Measurements from ENCODE around the gene SOX5. TPM values are rescaled to one million over a fixed set of nuclear protein-coding genes. Genes with fewer than 3 reads are reported as not detected.
"Not testable (repeated sequence)": the region's sequence is repeated elsewhere in the genome, so short reads cannot be mapped to it uniquely, and the experiment has no call there.

The SOX5 gene
- polyA plus RNA-seq, 4 donors: 6.7 to 8.3 (median 7.2) TPM

DNA sequence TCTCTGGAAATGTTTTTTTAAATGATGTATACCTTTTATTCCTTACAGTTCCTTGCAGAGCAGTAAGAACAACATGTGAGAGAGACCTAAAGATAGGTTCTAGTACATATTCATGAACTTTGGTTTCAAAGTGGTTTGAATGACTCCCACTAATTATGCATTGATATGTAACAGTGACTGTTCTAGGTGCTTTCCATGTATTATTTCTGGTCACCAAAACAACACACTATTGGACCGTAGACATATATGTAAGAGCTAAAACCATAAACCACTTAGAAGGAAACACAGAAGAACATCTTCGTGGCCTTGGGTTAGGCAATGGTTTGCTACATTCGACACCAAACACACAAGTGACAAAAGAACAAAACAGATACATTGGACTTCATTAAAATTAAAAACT is 37.9 kb downstream of the SOX5 start:
- DNase-seq (ENCODE audit: low read depth in 4 of 4, low spot score in 3 of 4): no peak

DNA sequence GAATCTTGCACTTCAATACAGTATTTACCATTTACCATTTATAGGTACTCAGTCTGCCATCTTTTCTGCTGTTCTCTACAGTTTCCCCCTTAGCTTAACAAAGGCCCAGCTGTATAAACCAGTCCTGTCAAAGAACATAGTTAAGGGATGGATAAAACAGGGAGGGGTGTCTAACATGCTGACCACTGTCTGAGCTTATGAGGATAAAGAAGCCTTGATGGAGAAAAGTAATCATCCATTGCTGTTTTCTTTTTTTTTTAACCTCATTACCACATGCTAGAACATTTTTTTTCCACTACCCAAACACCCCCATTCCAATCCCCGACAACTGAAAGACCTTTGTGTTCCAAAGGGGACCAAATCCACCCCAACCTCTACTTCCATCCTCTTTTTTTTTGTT is 39.9 kb downstream of the SOX5 start:
- DNase-seq (ENCODE audit: low read depth in 4 of 4, low spot score in 3 of 4): no peak

DNA sequence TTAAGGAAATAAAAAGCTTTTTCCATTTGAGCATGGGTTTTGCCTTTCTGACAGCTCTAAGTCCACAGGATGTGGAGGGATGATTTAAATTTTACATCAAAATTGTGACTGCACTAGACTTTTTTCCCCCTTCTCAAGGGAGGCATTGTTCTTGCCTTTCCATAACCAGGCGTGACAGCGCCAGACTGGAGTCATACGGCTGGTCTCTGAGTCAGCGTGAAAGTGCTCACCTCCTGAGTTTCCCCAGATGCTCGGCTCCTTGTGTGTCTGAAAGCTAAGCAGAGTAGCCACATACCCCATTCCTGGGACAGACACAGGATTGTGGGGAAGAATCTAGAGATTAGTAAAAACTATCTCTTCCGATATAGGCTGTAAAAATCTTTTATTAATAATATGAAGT is 43.1 kb downstream of the SOX5 start:
- no peak for DNase-seq (ENCODE audit: low read depth in 4 of 4, low spot score in 3 of 4)

DNA sequence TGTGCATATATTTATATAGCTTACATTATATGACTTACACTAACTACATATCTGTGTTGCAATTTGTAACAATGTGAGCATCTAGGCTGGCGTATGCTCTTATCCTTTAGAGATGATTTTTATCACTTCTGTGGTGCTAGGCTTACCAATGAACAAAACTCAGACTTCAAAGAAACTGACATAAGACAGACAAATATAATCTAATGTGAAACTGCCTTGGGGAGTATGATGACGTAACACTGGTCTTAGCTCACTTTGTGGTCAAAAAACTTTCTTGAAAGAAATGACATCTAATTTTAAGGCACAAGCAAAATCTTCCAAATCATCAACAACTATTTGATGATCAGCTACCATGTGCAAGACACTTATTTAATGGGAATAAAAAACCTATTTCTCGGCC is 50.0 kb downstream of the SOX5 start:
- DNase-seq (ENCODE audit: low read depth in 4 of 4, low spot score in 3 of 4): no peak

DNA sequence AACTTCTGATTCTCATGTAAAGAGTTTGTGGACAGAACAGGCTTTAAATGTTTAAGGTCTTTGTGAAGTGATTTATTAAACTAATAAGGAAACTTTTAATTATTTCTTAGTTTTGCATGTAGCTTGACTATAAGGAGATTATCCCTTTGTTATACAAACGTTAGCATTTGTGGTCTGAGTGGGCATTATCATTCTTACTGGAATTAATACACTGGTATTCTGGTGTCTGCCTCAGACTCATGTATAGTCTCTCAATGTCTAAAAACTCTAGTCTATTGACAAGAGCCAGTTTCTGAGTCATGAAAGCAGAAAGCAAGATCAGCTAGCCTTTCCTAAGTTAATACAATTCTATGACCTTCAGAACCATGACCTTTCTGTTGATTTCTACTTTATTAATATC is 51.3 kb downstream of the SOX5 start:
- no peak for DNase-seq (ENCODE audit: low read depth in 4 of 4, low spot score in 3 of 4)

DNA sequence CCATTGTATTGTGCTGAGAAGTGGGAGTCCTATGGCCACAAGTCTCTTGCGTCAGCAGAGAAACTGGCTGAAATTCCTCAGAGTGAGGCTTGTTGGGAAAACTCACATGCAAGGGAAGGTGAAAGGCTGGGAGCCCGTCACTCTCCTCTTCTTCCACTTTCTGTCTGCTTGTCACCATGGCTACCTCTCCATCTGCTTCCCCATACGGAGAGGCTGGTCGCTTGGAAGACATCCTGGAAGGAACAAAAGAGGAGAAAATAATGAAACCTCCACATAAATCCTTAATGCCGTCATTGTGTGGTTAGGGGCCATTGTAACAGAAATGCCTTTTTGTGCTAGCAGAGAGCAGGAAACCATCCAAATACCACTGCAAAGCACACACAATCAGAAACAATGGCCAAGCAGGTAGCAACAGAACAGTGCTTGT is 53.7 kb downstream of the SOX5 start:
- no peak for DNase-seq (ENCODE audit: low read depth in 4 of 4, low spot score in 3 of 4)

DNA sequence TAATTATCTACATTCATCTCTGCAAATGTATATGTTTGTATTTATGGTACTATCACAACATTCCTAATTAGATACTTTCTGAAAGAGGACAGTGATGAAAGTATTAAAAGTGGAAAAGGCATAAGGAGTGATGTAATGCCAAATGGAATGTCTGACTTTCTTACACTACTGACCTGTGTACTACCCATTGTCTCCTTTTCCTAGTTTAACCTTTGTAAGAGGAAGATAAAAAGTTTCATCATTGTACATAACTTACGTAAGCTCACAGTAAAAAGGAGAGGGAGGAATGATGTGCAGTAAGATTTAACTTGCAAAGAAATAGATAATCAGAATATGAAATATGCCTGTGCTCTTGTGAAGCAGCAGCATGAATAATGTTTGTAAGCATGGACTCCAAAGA is 55.9 kb downstream of the SOX5 start:
- DNase-seq (ENCODE audit: low read depth in 4 of 4, low spot score in 3 of 4): no peak

DNA sequence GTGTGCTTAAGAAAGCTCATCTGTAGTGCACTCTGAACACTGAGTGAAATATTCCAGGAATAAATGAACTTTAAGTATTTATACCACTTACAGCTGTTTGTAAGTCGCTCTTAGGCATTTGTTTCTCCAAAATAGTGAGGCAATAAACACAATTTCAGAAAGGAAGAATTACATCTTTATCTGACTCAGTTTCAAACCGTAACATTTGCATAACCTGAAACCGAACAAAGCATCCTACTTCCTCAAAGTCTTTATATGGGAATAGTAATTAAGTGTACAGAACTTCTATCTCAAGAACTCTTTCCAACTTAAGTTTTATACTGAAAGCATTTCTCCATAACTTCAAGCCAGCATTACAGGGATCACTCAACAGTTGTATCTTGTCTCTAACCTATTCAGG is 58.4 kb downstream of the SOX5 start:
- DNase-seq (ENCODE audit: low read depth in 4 of 4, low spot score in 3 of 4): no peak

DNA sequence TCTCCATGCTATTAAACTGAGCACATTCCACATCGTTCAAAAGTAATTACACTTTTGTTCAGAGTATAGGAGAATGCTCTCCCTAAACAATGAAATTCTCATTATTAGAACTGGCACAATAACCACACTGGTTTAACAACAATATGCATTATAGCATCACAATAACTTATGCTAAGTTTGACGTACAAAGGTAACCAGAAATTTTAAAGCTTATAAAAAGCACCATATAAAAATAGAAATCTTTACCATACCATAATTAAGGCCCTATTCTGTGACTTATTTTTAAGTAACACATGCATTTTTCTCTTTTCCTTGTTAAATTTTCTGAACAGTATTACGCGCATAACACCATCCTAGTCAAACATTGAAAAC is 60.4 kb downstream of the SOX5 start:
- DNase-seq (ENCODE audit: low read depth in 4 of 4, low spot score in 3 of 4): no peak

DNA sequence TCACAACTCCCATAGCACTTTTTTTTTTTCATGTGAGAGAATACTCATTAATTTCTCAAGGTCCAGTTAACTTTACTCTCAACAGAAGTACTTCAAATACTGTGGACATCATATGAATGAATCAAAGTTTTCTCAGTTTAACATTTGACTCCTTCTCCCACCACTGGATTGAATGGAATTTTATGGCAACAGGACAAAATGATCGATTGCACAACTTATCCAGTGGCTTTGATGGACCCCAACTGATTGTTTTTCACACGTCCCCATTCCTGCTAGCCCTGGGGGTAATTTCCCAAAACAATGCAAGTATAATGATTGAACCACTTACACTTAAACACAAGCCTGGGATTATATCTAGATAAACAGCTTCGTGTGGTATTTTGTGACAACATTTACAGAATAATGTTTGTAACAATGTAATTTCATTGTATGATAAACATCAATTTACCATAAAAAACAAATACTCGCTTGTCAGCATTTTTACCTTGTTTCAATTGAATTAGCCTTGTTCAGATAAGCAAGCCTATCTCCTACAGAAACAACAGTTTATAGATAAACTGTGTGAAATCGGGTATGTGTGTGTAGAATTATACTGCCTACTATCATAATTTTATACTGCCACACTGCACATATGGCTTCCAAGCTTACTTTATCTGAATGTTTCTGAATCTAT is 60.9 kb downstream of the SOX5 start:
- DNase-seq (ENCODE audit: low read depth in 4 of 4, low spot score in 3 of 4): no peak

DNA sequence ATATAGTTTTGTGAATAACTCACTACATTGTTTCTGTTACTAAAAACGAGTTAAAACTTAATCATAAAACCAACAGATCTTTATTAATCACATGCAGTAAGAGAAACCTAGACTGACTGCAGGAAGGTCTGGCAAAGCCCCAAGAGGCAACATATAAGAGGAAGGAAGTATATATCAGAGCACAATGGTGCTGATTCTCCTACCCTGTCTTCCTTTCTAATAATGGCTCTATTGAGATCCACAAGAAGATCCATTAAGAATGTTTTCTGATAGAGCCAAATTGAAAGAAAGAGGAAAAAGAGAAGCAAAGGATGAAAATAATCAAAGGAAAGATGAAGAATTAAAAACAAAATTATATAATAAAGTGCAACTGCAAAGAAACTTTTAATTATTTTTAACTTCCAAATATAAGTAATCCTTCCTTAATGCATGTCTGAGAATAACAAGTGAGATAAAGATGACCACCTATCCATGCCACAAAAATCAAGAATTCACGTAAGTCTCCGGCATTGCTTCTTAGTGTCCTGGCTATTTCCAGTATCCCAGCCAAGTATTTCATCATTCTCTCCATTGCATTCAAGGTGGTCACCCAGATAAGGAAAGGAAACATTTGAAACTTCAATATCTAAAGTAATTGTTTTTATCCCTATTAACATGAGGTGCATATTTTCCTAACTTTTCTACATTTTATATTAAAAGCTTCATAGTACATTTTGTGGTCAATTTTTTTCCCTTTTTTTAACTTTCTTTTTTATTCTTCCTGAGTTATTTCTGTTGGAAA is 62.2 kb downstream of the SOX5 start:
- DNase-seq (ENCODE audit: low read depth in 4 of 4, low spot score in 3 of 4): no peak

DNA sequence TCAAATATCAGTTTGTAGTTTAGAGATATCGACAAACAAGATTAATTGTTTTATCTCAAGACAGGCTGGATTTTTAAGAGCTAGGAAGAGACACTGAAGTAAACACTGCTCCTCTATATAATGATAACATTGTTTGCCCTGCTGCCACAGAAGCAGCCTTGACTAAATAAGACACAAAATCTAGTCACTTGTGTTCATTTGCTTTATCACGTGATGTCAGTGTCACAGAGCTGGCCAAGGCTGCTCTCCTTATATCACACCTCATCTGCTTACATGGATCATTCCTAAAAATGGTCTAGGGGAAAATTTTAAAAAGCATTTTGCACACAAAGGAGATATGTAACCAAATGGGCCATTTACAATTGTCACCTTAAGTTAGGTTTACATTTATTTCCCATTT is 64.1 kb downstream of the SOX5 start:
- DNase-seq (ENCODE audit: low read depth in 4 of 4, low spot score in 3 of 4): no peak

DNA sequence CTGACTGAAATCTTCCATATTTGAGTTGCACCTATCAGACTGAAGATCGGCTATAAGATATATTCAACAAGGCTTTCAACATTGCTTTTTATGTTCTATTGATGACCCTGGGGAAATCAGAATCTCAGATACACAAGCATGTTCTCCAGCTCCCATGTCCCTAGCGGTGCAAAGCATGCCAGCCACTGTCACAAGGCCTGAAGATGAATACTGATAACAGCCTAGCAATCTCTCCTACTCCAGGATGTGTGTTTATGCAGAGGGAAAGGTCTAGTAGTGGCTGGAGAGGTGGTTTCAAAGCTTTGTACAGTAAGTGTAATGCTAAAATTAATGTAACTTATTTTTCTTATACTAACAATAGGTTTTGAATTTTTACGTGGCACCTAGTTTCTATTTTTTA is 64.6 kb downstream of the SOX5 start:
- DNase-seq (ENCODE audit: low read depth in 4 of 4, low spot score in 3 of 4): no peak

DNA sequence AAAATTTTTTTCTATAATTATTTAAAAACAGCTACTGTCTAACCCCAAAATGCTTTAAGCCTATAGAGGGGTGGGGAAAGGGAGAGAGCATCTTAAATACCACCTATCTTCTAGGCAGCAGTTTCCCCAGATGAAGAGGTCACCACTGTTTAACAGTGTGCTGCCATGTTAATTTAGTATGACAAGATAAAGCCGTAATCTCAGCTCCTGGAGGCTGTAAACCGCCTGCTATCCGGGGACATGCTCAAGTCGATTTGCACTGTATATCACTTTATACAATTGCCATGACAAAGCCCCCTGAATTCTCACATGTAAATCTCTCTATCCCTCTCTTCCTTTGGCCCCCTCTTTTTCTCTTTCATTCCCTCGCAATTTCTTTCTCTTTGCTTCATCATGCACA is 68.5 kb downstream of the SOX5 start:
- DNase-seq (ENCODE audit: low read depth in 4 of 4, low spot score in 3 of 4): no peak

DNA sequence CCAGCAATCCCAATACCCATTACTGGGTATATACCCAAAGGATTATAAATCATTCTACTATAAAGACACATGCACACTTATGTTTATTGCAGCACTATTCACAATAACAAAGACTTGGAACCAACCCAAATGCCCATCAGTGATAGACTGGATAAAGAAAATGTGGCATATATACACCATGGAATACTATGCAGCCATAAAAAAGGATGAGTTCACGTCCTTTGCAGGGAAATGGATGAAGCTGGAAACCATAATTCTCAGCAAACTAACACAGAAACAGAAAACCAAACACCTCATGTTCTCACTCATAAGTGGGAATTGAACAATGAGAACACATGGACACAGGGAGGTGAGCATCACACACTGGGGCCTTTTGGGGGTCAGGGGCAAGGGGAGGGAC is 72.9 kb downstream of the SOX5 start:
- not testable (repeated sequence) for DNase-seq (ENCODE audit: low read depth in 4 of 4, low spot score in 3 of 4)

DNA sequence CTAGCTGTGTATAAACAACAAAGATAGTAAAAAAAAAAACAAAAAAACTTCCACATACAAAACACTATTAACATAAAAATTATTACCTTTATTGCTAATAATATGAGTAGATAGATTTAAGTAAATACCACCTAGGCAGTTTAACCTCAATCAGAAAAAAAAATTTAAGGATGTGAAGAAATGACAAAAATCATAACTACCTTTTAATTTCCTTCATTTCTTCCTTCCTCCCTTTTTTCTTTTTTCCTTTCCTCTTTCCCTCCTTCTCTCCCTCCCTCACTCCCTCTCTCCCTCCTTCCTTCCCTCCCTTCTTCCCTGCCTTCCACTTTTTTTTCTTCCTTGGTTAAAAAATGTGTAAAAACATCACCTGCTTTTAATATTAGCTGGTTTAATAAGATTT is 81.7 kb downstream of the SOX5 start:
- DNase-seq (ENCODE audit: low read depth in 4 of 4, low spot score in 3 of 4): no peak

DNA sequence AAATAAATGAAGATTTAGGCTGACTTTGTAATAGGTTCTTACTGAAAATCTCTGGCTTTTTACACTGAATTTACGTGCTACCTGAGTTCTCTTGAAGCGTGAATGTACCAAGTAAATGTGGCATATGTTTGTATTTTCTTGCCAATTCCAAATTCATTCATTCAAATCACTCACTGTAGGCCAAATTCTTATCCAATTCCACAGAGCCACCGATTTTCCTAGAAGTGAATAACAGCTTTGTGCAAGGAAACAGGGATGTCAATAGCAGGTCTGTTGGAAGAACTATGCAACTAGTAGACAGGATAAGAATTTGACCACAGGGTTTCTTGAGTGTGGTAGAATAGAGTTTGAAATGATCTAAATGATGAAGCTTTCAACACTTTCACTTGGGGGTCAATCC is 86.8 kb downstream of the SOX5 start:
- DNase-seq (ENCODE audit: low read depth in 4 of 4, low spot score in 3 of 4): no peak

DNA sequence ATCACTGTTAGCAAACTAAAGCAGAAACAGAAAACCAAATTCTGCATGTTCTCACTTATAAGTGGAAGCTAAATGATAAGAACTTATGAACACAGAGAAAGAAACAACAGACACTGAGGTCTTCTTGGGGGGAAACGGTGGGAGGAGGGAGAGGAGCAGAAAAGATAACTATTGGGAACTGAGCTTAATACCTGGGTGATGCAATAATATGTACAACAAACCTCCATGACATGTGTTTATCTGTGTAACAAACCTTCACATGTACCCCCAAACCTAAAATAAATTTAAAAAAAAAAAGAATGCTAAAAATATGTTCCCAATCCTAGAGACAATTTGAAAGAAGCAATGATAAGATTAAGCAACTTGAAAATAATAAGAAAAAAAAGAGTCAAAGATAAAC is 89.5 kb downstream of the SOX5 start:
- DNase-seq (ENCODE audit: low read depth in 4 of 4, low spot score in 3 of 4): no peak

DNA sequence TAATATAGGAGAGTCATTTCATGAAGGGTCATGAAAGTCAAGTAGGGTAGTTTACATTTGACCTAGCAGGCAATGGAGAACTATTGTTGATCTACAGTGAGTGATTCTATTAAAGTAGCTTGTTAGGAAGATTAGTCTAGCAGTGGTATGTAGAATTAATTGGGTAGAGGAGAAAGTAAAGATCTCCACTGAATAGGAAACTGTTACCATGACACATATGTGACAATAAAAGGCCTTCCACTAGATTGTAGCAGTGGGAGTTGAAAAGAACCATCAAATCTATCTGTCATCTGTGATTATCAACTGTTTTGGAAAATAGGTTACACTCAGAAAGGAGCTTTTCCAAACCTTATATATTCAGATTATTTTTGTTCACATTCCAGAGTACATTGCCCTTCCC is 92.3 kb downstream of the SOX5 start:
- DNase-seq (ENCODE audit: low read depth in 4 of 4, low spot score in 3 of 4): no peak

DNA sequence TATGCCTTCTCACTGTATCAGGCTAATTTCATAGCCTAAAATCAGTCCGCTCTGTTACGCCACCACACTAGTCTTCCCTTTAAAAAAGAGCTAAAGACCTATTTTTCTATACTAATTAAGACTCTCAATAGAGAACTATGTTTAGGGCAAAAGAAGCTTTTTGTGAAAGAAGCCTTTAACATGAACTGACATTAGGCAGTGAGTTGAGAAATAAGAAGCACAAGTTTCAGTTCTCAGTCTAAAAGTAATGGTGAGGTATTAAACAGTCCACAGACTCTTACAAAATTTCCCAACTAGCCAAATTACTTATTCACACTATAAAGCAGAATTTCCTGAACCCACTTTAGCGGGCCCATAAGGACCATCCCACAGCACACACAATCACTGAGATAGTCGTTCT is 93.7 kb downstream of the SOX5 start:
- no peak for DNase-seq (ENCODE audit: low read depth in 4 of 4, low spot score in 3 of 4)

DNA sequence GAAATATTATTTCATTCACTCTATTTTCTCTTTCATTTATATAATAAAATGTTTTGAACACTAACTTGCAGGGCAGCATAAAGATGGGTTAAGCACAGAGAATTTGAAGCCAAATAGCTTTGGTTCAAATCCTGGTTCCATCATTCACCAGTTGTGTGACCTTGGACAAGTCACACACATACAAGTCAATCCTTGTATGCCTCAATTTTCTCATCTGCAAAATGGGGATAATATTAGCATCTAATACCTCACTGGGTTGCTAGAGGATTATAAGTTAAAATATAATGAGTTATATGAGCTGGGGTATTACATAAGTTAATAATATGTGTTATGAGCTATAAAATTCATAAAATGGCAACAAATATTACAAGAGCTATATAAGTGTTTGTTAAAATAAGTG is 94.9 kb downstream of the SOX5 start:
- DNase-seq (ENCODE audit: low read depth in 4 of 4, low spot score in 3 of 4): no peak

DNA sequence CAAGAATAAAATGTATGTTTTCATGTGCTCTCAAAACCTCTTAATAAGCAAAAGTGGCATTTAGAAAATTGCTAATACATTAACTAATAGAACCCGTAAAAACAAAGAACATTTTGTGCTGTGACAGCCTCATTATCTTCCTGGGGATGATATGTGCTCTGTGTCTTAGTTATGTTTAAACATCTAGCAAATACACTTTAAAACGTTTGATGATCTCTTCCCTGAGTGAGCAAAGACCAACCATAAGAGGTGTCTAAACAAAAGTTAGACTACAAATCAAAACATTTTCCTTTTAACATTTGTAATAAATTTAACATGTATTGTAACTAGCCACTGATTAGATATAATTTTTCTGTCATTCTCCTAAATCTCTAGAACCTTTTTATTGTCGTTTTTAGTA is 95.8 kb downstream of the SOX5 start:
- no peak for DNase-seq (ENCODE audit: low read depth in 4 of 4, low spot score in 3 of 4)

DNA sequence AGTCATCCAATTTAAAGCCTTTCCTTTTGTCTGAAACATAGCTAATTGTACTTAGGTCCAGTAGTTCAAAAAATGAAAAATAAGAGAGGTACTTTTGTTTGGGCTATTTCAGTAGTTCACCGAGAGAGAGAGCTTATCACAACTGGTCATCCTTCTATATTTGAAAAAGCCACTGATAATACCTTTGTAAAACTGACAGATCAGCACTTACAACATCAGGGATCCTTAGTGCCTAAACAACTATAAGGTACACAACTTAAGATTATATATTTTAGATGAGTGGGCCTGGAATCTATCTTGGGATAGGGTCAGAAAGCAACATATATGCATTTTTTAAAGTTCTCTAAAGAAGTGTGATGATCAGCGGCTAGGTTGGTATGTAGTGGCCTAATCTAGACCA is 97.9 kb downstream of the SOX5 start:
- DNase-seq (ENCODE audit: low read depth in 4 of 4, low spot score in 3 of 4): no peak
